ENCODE measurements around the gene CD300LF.

CD300LF gene

GRCh38 chr17:74729368-74729767 is 16.6 kb upstream of the CD300LF start:
- DNase-seq = no peak

- no peak for DNase-seq
Observed at GRCh38 chr17:74728702-74729075, 16.0 kb upstream of the CD300LF start.

- DNase-seq = no peak
Observed at GRCh38 chr17:74728033-74728701, 15.4 kb upstream of the CD300LF start.

GRCh38 chr17:74725111-74725510 is 12.4 kb upstream of the CD300LF start:
- no peak for DNase-seq

GRCh38 chr17:74723891-74724290 is 11.2 kb upstream of the CD300LF start:
- no peak for DNase-seq

- no peak for DNase-seq
Observed at GRCh38 chr17:74722782-74723181, 10.1 kb upstream of the CD300LF start.

GRCh38 chr17:74720506-74720905 is 7.8 kb upstream of the CD300LF start:
- no peak for DNase-seq

- no peak for DNase-seq
Observed at GRCh38 chr17:74715144-74715543, 2.4 kb upstream of the CD300LF start.

- DNase-seq = no peak
Observed at GRCh38 chr17:74713171-74713755, 540 bp upstream of the CD300LF start.

GRCh38 chr17:74712301-74712700 is 422 bp downstream of the CD300LF start:
- DNase-seq = no peak

GRCh38 chr17:74711058-74711824 is 1.5 kb downstream of the CD300LF start:
- no peak for DNase-seq

GRCh38 chr17:74704544-74704943 is 8.2 kb downstream of the CD300LF start:
- no peak for DNase-seq

GRCh38 chr17:74703311-74703710 is 9.4 kb downstream of the CD300LF start:
- DNase-seq = no peak

- DNase-seq = no peak
Observed at GRCh38 chr17:74702116-74702871, 10.4 kb downstream of the CD300LF start.

- DNase-seq = no peak
Observed at GRCh38 chr17:74699236-74699635, 13.5 kb downstream of the CD300LF start.

GRCh38 chr17:74698069-74698468 is 14.7 kb downstream of the CD300LF start:
- DNase-seq = no peak

- DNase-seq = no peak
Observed at GRCh38 chr17:74697515-74697914, 15.2 kb downstream of the CD300LF start.

GRCh38 chr17:74695629-74696028 is 17.1 kb downstream of the CD300LF start:
- no peak for DNase-seq

GRCh38 chr17:74694081-74694480 is 18.6 kb downstream of the CD300LF start:
- no peak for DNase-seq

GRCh38 chr17:74691151-74691550 is 21.6 kb downstream of the CD300LF start:
- DNase-seq = no peak

GRCh38 chr17:74690409-74690825 is 22.3 kb downstream of the CD300LF start:
- DNase-seq = no peak

- no peak for DNase-seq
Observed at GRCh38 chr17:74687886-74688285, 24.8 kb downstream of the CD300LF start.

- DNase-seq = no peak
Observed at GRCh38 chr17:74686761-74687160, 26.0 kb downstream of the CD300LF start.

Measured in NCI-H748 treated with DMSO at 0.1 percent for 48 hours (cell line).